NOMO-1 (cell line): ENCODE measurements around the gene MYBPH.
A peak's percentile ranks its signal among the peaks of the same experiment; 100 is the strongest.

Experiments
- DNase-seq, 2 experiments: peaks; one replicate each; lab custom pipeline; 2025; ENCODE audit not compliant: unreplicated experiment in 2 of 2; lab: John Stamatoyannopoulos, UW

Gene MYBPH

DNA sequence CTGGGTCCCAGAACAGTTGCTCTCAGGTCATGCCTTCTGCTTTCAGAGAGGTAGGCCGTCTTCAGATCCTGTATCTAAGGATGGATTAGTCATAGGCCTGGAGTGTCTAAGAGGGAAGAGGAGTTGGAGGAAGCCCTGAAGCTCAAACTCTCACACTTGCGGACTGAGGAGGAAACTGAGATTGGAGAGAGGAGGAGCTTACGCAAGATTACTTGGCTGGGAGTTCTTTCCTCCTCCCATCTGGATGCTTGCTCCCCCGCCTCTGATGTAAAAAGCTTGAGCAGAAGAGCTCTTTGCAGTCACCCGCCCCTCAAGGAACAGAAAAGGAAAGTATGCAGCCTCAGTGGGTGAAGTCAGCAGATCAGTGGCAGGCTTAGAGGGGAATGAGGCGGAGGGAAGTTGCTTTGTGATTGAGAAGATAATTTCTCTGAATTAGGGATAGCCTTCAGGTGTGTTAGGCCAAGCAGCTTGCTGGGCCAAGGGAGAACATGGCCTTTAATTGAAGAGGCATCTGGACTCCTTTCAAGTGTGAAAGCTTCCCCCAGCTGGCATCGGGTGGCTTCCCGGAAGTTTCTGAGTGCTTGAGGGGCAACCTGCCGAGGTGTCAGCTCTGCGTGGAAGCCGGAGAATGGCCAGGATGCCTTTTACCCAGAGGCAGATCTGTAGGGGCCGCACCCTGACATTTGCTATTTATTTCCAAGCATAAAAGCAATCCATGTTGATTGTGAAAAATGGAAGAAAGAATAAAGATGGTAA lies 41.5 kb downstream of the MYBPH start:
- DNase-seq = no peak

DNA sequence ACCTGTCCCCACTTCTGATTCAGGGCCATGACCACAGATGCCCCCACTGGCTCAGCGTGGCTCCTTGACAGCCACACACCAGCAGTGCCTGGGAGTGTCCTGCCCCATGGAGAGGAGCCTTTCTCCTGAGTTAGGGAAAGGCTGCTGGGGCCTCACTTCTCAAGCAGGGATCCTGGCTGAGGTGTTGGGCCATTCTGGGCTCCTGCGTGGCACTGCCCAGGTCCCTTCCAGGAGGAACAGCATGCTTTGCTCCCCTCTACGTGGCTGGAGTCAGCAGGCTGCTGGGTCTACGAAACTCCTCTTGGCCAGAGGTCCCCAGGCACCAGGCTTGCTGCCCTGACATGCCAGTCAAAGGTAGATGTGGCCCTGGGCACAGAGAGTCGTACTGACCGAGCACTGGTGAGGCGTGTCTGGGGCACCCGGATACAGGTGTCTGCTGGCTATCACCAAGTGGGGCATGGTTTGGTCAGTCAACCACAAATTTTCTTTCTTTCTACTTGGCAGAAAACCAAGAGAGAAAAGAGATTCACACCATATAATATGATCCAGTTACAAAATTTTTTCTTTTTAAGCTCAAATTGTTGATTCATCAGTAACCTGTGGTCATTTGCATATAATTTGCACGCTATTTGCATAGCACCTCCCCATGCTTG lies 44.0 kb downstream of the MYBPH start:
- no peak for DNase-seq

DNA sequence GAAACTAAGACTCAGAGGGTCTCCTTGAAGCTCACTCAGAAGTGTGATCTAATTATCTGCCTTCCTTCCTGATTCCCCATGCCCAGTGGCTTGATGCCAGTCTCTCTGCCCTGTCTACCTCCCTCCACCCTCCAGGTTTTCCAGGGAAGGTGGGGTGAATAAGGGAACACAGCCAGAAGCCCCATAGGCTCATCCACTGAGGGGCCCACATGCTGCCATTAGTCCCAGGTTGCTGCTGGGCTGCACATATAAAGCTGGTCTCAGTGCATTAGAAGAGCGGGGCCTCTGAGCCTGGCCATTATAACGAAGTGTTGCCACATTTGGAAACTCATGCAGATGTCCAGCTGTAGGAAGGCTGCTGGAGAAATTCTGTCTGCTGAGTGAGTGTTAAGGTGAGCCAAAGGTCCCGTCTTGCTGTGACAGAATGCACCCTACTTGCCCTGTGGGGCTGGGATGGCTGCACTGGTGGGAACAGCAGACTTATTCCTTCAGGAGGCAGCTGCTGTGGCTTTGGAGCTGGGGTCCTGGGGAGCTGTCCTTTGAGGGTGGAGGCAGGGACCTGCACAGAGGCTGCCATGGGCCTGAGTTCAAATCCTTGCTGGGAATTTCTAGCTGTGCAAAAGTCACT lies 45.2 kb downstream of the MYBPH start:
- no peak for DNase-seq

DNA sequence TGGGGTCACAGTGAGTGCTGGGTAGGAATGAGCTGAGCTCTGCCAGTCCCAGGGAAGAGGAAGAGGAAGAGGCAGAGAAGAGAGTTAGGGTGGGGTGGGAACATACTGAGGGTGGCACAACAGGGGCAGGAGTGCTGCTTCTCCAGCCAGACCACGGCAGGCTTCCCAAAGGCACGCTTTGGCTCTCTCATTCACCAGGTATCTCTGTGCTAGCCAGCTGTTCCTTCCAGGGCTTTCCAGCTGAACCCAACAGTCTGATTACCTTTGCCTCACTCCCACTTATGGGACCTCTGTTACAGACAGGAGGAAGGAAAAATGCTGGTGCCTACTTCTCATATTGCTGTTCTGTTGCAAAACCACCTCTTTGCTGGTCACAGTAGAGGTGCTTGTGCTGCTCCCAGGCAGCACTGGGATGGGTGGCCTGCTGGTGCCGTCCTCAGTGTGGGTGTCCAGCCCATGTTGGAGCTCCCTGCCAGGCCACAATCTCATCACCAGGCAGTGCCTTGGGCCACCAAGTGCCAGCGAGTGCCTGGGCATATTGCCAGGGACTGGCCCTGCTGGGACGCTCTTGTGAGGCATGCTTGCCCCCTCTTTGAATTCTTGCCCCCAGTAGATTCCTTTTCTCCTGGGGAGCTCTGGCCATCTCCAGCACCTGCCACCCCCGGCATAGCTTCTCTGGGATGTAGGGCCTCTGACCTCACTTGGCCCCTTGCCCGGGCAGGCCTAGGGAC lies 46.0 kb downstream of the MYBPH start:
- DNase-seq = peak in 1 of 2 experiments; percentile 11

DNA sequence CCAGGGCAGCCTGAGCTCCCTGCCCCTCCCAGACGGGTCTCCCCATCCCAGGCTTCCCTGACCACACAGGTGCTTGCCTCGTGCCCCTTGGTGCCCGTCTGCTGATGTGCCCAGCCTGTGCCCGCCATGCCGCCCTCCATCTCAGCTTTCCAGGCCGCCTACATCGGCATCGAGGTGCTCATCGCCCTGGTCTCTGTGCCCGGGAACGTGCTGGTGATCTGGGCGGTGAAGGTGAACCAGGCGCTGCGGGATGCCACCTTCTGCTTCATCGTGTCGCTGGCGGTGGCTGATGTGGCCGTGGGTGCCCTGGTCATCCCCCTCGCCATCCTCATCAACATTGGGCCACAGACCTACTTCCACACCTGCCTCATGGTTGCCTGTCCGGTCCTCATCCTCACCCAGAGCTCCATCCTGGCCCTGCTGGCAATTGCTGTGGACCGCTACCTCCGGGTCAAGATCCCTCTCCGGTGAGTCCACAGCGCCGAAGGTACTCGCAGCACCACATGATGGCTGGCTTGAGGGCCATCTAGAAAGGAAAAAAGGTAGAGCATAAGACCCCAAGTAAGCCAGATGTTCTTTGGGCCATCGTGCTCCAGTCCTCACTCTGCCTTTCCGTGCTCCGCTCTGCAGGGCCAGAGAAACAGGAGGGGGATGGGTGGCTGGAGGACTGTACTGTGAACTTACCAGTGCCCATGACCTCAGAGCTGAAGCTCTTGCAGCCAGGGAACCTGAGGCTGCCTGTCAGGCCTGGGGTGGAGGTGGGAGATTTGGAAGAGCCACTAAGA lies 46.7 kb downstream of the MYBPH start:
- no peak for DNase-seq

DNA sequence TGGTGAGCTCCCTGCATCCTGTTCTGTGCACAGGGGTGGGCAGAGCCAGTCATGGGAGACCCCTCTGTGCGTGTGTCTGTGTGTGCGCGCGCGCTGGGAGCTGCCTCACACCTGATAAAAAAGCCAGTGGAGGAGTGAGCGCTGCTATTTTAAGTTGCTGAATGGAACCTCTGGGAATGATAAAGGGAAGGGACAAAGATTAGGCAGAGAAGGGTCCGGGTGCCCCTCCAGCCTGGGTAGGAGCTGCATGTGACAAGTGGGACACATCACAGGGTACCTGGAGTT lies 47.3 kb downstream of the MYBPH start:
- no peak for DNase-seq

DNA sequence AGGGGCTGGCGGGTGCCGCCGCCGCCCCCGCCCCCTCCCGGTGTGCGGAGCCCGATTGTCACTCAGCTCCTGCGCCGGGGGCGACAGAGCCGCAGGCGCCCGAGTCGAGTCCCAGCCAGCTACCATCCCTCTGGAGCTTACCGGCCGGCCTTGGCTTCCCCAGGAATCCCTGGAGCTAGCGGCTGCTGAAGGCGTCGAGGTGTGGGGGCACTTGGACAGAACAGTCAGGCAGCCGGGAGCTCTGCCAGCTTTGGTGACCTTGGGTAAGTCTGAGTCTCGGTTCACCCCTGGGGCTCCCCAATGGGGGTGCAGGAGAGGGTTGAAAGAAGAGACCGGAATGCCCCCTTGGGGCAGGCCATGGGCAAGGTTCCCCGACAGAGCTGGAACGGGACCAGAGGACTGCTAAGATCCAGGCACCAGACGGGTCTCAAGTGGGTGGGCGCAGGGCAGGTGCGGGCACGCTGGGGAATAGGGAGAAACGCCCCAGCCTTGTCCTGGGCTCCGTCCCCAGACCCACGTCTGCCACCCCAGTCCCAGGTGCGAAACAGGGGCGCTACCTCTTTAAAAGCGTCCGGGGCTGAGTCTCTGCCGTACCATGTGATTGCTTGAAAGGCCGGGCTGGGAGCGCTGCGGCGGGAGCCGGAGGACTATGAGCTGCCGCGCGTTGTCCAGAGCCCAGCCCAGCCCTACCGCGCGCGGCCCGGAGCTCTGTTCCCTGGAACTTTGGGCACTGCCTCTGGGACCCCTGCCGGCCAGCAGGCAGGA lies 47.8 kb downstream of the MYBPH start, which contains the start of gene ADORA1:
ADORA1 (plus strand) TSS at position 61 of the 765 bp plus-strand sequence. CDS start 1,116 bp downstream, outside the sequence.
- DNase-seq = peak; percentile 48 to 58

DNA sequence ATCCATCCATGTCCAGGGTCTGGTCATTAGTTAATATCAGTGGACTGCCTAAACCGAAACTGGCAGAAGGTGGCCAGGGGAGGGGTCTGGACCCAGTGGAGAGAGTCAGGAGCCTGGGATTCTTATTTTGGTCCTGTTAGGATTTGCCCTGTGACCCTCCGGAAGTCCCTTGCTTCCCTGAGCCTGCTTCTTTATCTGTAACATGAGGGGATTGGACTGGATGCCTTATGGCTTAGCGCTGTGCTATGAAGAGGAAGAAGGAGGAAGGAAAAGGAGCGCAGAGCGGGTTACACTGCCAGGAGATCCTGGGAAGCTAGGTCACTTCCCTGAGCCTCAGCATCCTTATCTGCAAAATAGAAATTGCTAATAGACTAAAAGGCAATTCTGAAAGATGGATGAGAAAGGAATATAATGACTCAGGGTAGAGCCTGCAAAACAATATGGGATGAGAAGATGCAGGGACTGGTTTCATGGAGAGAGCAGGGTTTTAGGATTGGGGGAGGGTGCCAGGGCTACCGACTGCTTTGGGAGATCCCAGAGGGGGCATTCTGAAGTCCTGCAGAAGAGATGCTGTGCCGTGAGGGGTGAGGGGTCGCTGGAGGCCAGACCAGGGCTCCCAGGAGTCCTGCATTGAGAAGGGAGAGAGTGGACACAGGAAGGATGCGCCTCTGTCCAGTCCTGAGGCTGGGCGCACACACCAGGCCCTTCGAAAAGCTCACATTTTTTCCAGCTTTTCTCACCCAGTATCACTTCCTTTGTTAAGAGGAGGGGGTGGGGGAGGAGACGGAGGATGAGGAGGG lies 48.6 kb downstream of the MYBPH start:
- no peak for DNase-seq

DNA sequence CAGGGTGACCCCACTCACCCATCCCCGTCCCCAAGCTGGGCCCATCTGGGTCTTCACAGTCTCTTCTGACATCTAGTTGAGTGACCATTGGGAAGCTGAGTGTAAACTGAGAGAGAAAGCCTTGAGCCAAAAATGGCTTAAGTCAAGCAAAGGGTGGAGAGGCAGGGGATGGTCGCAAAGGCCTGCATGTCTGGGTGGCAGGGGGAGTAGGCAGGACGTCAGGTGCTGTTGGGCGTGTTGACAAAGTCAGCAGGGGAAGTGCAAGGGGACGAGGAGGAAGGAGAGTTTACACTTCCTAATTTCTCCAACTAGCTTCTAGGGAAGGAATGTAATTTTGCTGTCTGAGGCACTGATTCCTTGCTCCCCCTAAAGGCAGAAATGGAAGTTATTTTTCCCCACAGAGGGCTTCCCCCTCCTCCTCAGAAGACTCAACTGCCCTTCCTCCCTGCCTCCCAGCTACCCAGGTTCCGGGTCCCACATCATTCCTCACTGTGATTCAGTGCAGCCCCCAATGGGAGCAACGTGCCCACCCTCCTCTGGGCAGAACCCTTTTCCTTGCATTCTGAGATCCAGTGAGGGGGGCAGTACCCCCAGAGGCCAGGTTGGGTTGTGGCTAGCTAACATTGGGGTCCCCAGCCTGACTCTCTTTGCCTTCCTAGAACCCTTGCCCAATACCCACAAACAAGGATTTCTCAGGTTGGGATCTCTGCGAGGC lies 49.3 kb downstream of the MYBPH start:
- DNase-seq = peak in 1 of 2 experiments; percentile 25

DNA sequence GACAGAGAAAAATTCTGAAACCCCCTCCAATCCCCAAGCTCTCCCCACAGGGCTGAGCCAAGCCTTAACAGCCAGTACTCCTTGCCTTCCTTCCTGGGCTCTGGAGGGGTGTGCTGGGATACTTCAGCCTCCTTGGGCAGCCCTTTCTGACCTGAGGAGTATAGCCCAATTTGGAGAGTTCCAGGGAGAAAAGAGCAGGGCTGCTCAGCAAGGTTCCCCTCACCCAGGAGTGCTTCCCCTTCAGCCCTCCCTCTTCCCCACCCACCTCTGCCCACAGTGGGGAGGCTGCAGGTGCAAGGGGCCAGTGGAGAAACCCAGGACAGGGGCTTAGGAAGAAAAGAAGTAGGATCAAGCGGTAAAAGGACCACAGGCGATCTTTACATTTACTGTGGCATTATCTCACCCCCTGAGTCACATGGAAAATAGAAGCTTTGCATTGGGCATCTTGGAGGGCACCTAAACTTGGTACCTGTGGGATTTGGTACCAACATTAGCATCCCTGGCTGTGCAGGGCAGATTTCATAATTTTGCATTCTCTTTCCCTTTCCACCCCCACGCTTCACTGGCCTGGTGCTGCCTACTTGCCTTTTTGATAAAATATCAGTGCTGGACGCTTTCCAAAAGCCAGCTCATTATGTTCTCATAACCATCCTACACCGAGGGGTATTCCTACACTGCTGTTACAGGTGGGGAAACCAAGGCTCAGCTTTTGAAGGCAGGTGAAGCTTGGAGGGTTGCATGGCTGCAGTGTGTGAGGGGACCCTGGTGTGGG lies 50.9 kb downstream of the MYBPH start:
- DNase-seq = no peak

DNA sequence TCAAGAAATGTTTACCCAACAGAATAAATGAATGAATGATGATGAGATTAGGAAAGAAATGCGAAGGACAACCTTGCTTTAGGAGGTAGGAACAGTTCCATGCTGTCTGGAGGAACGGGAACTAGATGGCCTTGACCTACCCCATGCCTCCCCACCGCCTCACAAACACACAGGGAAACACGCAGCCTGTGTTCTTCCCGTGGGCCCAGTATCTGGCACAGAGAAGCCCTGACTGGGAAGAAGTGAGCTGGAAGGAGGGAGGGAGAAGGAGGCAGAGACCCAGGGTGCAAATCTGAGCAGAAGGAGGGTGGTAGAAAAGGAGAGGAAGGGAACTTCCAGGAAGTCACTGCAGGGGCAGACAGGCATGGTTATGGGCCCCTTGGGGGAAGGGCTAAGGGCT lies 51.6 kb downstream of the MYBPH start:
- no peak for DNase-seq

DNA sequence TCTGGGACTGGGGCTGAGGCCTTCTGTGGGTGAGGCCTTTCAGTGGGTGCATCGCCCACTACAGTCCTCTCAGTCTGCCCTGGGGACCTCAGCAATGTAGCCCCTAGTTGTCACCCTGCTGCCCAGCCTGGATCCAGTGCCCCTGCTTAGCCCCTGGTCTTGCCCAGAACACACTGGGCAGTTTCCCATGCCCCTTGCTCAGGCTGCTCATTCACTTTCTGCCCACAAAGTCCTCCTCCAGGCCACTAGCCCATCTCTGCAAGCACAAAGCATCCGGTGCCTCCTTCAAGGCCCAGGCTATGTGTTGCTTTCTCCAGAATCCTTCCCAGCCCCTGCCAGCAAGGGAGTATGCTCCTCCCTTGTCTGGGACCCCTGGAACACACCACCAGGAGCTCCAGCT lies 53.5 kb downstream of the MYBPH start:
- DNase-seq = no peak

DNA sequence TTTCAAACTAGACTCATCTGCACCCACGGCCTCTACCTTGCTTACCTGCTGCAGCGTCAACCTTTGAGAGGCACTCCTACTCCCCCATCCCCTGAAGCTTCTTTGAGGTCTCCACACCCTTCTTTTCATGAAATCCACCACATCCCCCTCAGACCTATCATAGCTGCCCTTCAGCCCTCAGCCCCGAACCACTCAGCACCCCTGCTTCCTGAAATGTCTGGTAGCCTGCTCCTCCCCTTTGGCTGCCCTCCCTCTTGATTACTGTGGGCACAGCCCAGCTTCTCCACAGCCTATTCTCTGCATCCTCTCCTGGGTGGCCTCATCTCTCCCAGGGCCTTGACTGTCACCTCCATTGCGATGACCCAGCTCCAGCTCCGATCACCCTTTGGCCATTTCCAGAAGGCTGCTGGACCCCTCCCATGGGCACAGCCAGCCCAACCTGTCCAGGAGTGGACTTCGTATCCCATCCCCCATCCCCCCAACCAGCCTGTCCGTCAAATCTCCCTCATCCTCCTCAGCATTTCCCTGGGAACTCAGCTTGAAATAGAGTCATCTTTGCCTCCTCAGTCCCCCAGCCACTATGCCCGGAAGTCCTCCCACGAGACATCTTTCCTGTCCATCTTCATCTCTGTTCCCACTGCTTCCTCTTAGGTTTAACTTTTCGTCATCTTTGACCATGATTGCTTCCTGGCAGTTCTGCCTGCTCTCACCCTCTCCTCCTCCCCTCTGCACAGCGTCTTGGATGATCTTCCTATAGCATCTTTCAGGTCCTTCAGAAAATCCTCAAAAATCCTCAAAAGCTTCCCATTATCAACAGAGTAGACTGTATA lies 54.2 kb downstream of the MYBPH start:
- peak in 1 of 2 experiments; percentile 53 for DNase-seq

DNA sequence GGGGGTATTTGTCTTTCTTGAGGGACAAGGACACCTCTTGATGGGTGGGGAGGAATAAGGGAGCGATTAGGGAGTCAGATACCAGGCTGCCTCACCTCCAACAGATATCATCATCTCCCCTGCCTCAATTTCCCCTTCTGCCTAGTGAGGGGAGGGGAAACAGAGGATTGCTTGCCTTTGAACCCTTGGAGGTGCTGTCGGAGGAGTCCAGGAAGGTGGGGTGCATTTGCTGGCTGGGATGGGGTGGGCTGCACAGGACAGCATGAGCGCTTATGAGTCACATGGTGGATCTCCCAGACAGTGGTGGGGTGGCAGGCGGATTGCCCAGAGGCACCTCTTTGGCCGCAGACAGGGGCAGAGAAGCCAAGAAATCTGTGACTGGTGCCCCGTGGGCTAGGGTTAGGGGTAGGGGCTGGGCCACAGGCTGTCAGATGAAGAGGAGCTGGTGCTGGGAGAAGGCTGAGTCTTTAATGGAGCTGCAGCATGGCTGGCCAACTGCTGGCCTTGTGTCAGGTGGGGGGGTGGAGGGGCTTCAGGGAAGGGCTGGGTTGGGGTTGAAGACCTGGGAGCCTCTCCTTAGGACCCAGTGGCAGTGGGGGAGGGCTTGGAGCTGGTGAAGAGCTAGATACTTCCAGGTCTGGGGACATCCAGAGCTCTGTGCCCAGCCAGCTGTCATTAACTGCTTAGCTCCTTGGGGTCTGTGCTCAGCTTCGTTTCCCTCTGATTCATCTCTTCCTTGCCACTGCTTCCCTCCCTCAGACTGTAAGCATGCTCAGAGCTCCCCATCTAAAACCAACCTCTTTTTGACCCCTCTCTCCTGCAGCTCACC lies 55.1 kb downstream of the MYBPH start:
- DNase-seq = no peak
